K562 (cell line): ENCODE results near the gene ISG20. TPM values are rescaled to one million over a fixed set of nuclear protein-coding genes. Genes with fewer than 3 reads are reported as not detected.

ENCODE experiments used
- CCAR2 ChIP-seq: fragments of 200-400 bp; formaldehyde crosslinking; IDR thresholded peaks from 2 replicates; pipeline ENCODE4 v1.6.1; 2017; ENCODE audit warnings: mild to moderate bottlenecking, low read depth, low read length
- CREBBP ChIP-seq: IDR thresholded peaks from one replicate; pipeline ENCODE4 v1.6.1; 2012; ENCODE audit warnings: low read depth, mild to moderate bottlenecking, control low read depth, inconsistent platforms, low read length
- ETV5 ChIP-seq: sonication (generic); formaldehyde crosslinking; IDR thresholded peaks from 2 replicates; pipeline ENCODE4 v1.4.0; 2020; ENCODE audit warnings: low read depth, mild to moderate bottlenecking, missing genetic modification reagents
- FIP1L1 ChIP-seq: fragments of 200-400 bp; formaldehyde crosslinking; IDR thresholded peaks from 2 replicates; pipeline ENCODE4 v1.6.1; 2018; ENCODE audit warnings: mild to moderate bottlenecking, low read depth, low read length; ENCODE audit not compliant: poor library complexity, severe bottlenecking
- GATAD2B ChIP-seq: fragments of 450-650 bp; IDR thresholded peaks from 2 replicates; pipeline ENCODE4 v1.6.1; 2017; ENCODE audit warnings: mild to moderate bottlenecking, borderline replicate concordance
- HCFC1 ChIP-seq: IDR thresholded peaks from 2 replicates; pipeline ENCODE4 v1.6.1; 2012; ENCODE audit warnings: low read depth, low read length, improper control_type of control experiment
- HES1 ChIP-seq: fragments of 450-650 bp; IDR thresholded peaks from 2 replicates; pipeline ENCODE4 v1.6.1; 2016; ENCODE audit warnings: low read depth, mild to moderate bottlenecking, moderate library complexity
- JUN ChIP-seq, 2 experiments: sonication (generic) in 1 of 2; formaldehyde crosslinking in 1 of 2; IDR thresholded peaks; 2 replicates each; pipeline versions ENCODE4 v1.6.1 to v1.8.0; 2012 to 2022; ENCODE audit warnings: borderline replicate concordance in 2 of 2, mild to moderate bottlenecking in 2 of 2, improper control_type of control experiment in 1 of 2, low read depth in 1 of 2, low read length in 1 of 2, missing genetic modification reagents in 1 of 2
- NFXL1 ChIP-seq: fragments of 450-650 bp; formaldehyde crosslinking; IDR thresholded peaks from 2 replicates; pipeline ENCODE4 v1.4.0; 2021; ENCODE audit warnings: mild to moderate bottlenecking
- NR3C1 ChIP-seq: sonication (generic); formaldehyde crosslinking; IDR thresholded peaks from 2 replicates; pipeline ENCODE4 v1.8.1; 2022; ENCODE audit warnings: missing genetic modification reagents
- POLR2AphosphoS5 ChIP-seq: IDR thresholded peaks from 2 replicates; pipeline ENCODE4 v1.6.1; 2011; ENCODE audit warnings: mild to moderate bottlenecking, low read depth, low read length, moderate library complexity; ENCODE audit not compliant: control insufficient read depth, insufficient read depth
- PTBP1 ChIP-seq: fragments of 200-400 bp; formaldehyde crosslinking; IDR thresholded peaks from 2 replicates; pipeline ENCODE4 v1.6.1; 2017; ENCODE audit warnings: low read depth, low read length
- RB1 ChIP-seq: fragments of 450-650 bp; IDR thresholded peaks from 2 replicates; pipeline ENCODE4 v1.6.1; 2017; ENCODE audit warnings: low read depth, mild to moderate bottlenecking
- SAFB ChIP-seq: fragments of 200-400 bp; formaldehyde crosslinking; IDR thresholded peaks from 2 replicates; pipeline ENCODE4 v1.6.1; 2017; ENCODE audit warnings: low read depth, low read length, borderline replicate concordance
- SP2 ChIP-seq: IDR thresholded peaks from 2 replicates; pipeline ENCODE4 v1.6.1; 2011; ENCODE audit warnings: mild to moderate bottlenecking, low read depth, low read length, moderate library complexity; ENCODE audit not compliant: poor library complexity, severe bottlenecking; ENCODE audit errors: extremely low read depth
- TAF9B ChIP-seq: fragments of 450-650 bp; IDR thresholded peaks from 2 replicates; pipeline ENCODE4 v1.6.1; 2018; ENCODE audit warnings: mild to moderate bottlenecking; ENCODE audit not compliant: partially characterized antibody
- TCFL5 ChIP-seq: fragments of 250-450 bp; sonication (Bioruptor Pico); conservative IDR thresholded peaks from 2 replicates; pipeline ENCODE4 v1.6.1; 2021; ENCODE audit warnings: mild to moderate bottlenecking, moderate library complexity, matching md5 sums
- ZBTB7A ChIP-seq: IDR thresholded peaks from 2 replicates; pipeline ENCODE4 v1.6.1; 2011; ENCODE audit warnings: low read depth, mild to moderate bottlenecking, low read length, moderate library complexity, borderline replicate concordance; ENCODE audit not compliant: control insufficient read depth
- ZKSCAN1 ChIP-seq: fragments of 150-350 bp; IDR thresholded peaks from 2 replicates; pipeline ENCODE4 v1.6.1; 2016; ENCODE audit warnings: low read depth, low read length
- ZNF589 ChIP-seq: fragments of 200-800 bp; sonication (Bioruptor generic); IDR thresholded peaks from 2 replicates; pipeline ENCODE4 v1.6.1; 2016; ENCODE audit warnings: low read depth, missing genetic modification characterization, missing compliant biosample characterization
- polyA plus RNA-seq, 8 experiments: library from polyadenylated mRNA; depleted of rRNA in 4 of 8; stranded (reverse) in 5 of 8; unstranded in 3 of 8; fragments of >200 nt; fragmentation: Nextera tagmentation in 2 of 8; fragmentation: Illumina TruSeq in 1 of 8; extraction: Ambion mirVana in 2 of 8; extraction: Trizol in 1 of 8; gene quantifications; 2 replicates each; pipeline versions ENCODE4 v1.2.1 to v1.2.3, GENCODE V29; 2011 to 2014; ENCODE audit warnings: inconsistent platforms in 1 of 8, missing spikeins in 1 of 8
- total RNA-seq, 7 experiments: library from RNA; depleted of rRNA in 6 of 7; stranded (reverse); fragments of >200 nt in 6 of 7; fragmentation: Illumina TruSeq in 2 of 7; extraction: Trizol in 2 of 7; gene quantifications; 2 replicates each; pipeline versions ENCODE4 v1.2.1 to v1.2.3, GENCODE V29; 2011 to 2021; ENCODE audit warnings: low replicate concordance in 1 of 7
- TF ChIP-seq, protein P1 (sequence below): IDR thresholded peaks from 2 replicates; pipeline ENCODE4 v1.6.1; 2011; ENCODE audit not compliant: insufficient read length; ENCODE audit errors: extremely low read depth
- TF ChIP-seq, protein P2 (sequence below): IDR thresholded peaks from 2 replicates; pipeline ENCODE4 v1.6.1; 2016; ENCODE audit warnings: missing genetic modification characterization, missing compliant biosample characterization
- TF ChIP-seq, protein P3 (sequence below): fragments of 450-650 bp; IDR thresholded peaks from 2 replicates; pipeline ENCODE4 v1.6.1; 2016
- TF ChIP-seq, protein P4 (sequence below): fragments of 250-450 bp; sonication (Bioruptor Pico); IDR thresholded peaks from 2 replicates; pipeline ENCODE4 v1.8.0; 2022; ENCODE audit warnings: moderate library complexity, mild to moderate bottlenecking, inconsistent platforms

Gene ISG20
- total and polyA plus RNA-seq, 9 of the 15 experiments (the other 6 are each of a cell fraction or from before 2014, with no cell fraction given), result 0.06 to 2.1 (median 1.00) TPM

DNA sequence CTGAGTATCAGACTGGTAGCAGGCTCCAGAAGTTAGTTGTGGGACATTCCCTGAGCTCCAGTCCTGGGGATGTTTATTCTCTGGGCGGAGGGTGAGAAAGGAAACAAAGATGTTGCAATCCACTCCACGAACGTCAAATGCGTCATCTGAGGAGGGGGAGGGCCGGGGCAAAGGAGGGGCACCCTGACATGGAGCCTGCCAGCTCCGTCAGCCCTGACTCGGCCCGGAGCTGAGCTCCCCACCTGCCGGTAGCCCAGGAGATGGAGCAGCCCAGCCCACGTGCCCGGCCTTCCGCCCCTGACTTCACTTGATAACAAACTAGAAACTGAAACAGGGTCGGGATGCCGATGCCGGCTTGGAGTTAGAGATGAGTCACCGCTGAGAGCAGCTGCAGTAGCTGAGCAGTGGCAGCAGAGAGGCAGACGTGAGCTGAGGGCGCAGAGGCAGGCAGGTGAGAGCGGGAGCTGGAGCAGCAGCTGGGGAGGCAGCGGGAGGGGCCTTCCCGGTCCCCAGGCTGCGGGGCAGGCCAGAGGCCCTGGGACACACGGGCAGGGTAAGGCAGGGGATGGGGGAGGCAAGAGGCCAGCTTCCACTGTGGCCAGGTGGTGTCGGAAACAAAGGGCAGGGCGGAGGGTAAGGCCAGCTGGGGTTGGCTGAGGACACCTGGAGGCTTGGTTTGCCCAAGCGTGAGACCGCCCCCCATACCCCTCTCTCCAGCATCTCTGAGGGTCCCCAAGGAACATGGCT, at the start of gene ISG20 (continued):
- TF ChIP-seq, protein P1, sequence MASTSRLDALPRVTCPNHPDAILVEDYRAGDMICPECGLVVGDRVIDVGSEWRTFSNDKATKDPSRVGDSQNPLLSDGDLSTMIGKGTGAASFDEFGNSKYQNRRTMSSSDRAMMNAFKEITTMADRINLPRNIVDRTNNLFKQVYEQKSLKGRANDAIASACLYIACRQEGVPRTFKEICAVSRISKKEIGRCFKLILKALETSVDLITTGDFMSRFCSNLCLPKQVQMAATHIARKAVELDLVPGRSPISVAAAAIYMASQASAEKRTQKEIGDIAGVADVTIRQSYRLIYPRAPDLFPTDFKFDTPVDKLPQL, result no peak
- TF ChIP-seq CCAR2 (no peak), HCFC1 (peak; percentile 65), HES1 (peak; percentile 96), SAFB (no peak), CREBBP (no peak), GATAD2B (no peak), NR3C1 (no peak), ZNF589 (CRISPR knock-in tag) (peak; percentile 83; the same call in 1 of the 2 replicates), POLR2AphosphoS5 (peak; percentile 87), PTBP1 (no peak), JUN (IDR thresholded peaks at IDR 0.05; ENCODE audit: borderline replicate concordance, low read depth, low read length) (peak; percentile 94), JUN (CRISPR knock-in tag; IDR thresholded peaks at IDR 0.05; ENCODE audit: borderline replicate concordance) (peak; percentile 99), RB1 (no peak), ZKSCAN1 (0 out of 2 replicates have a peak, but pooled peaks have one; percentile 27), TAF9B (peak; percentile 96), ZBTB7A (peak; percentile 66), ETV5 (CRISPR knock-in tag) (peak; percentile 98), NFXL1 (CRISPR knock-in tag) (no peak), TCFL5 (CRISPR knock-in tag) (no peak), FIP1L1 (peak; percentile 55), SP2 (no peak)
- TF ChIP-seq, protein P2, sequence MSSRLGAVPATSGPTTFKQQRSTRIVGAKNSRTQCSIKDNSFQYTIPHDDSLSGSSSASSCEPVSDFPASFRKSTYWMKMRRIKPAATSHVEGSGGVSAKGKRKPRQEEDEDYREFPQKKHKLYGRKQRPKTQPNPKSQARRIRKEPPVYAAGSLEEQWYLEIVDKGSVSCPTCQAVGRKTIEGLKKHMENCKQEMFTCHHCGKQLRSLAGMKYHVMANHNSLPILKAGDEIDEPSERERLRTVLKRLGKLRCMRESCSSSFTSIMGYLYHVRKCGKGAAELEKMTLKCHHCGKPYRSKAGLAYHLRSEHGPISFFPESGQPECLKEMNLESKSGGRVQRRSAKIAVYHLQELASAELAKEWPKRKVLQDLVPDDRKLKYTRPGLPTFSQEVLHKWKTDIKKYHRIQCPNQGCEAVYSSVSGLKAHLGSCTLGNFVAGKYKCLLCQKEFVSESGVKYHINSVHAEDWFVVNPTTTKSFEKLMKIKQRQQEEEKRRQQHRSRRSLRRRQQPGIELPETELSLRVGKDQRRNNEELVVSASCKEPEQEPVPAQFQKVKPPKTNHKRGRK, result no peak
- TF ChIP-seq, protein P3, sequence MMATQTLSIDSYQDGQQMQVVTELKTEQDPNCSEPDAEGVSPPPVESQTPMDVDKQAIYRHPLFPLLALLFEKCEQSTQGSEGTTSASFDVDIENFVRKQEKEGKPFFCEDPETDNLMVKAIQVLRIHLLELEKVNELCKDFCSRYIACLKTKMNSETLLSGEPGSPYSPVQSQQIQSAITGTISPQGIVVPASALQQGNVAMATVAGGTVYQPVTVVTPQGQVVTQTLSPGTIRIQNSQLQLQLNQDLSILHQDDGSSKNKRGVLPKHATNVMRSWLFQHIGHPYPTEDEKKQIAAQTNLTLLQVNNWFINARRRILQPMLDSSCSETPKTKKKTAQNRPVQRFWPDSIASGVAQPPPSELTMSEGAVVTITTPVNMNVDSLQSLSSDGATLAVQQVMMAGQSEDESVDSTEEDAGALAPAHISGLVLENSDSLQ, result peak; percentile 70
- TF ChIP-seq, protein P4, sequence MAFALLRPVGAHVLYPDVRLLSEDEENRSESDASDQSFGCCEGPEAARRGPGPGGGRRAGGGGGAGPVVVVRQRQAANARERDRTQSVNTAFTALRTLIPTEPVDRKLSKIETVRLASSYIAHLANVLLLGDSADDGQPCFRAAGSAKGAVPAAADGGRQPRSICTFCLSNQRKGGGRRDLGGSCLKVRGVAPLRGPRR (CRISPR knock-in tag), result no peak
